ENCODE measurements around the gene GLRX5. TPM values are rescaled to one million over a fixed set of nuclear protein-coding genes. Genes with fewer than 3 reads are reported as not detected.
"Not testable (repeated sequence)": the region's sequence is repeated elsewhere in the genome, so short reads cannot be mapped to it uniquely, and the experiment has no call there.

Gene GLRX5
- total RNA-seq, 1 experiment from 2014 or later = 73.1 TPM

GRCh38 chr14:95507174-95507573 lies 27.7 kb upstream of the GLRX5 start:
- H3K27me3 ChIP-seq (ENCODE audit: control insufficient read depth, insufficient read depth, low read length) = no peaks in the 10 kb centered on the region

GRCh38 chr14:95507701-95508103 lies 27.1 kb upstream of the GLRX5 start:
- H3K4me3 ChIP-seq (ENCODE audit: insufficient read depth, low read depth, low read length) = no peak overlapping the region
- no peaks in the 10 kb centered on the region for H3K36me3 ChIP-seq (replicated peaks; ENCODE audit: control insufficient read depth, insufficient read depth, low read length)
- no peak for DNase-seq

More at GRCh38 chr14:95507174-95507573, 27.7 kb upstream of the GLRX5 start:
- DNase-seq = no peak
- Histone ChIP-seq H3K36me3 (replicated peaks; ENCODE audit: control insufficient read depth, insufficient read depth, low read length) (no peaks in the 10 kb centered on the region), H3K4me3 (ENCODE audit: insufficient read depth, low read depth, low read length) (no peak overlapping the region)

GRCh38 chr14:95508377-95508776 lies 26.5 kb upstream of the GLRX5 start:
- Histone ChIP-seq H3K36me3 (replicated peaks; ENCODE audit: control insufficient read depth, insufficient read depth, low read length) (no peaks in the 10 kb centered on the region), H3K4me3 (ENCODE audit: insufficient read depth, low read depth, low read length) (no peak overlapping the region), H3K27me3 (ENCODE audit: control insufficient read depth, insufficient read depth, low read length) (no peaks in the 10 kb centered on the region)
- DNase-seq = no peak

More at GRCh38 chr14:95507701-95508103, 27.1 kb upstream of the GLRX5 start:
- no peaks in the 10 kb centered on the region for H3K27me3 ChIP-seq (ENCODE audit: control insufficient read depth, insufficient read depth, low read length)

DNA sequence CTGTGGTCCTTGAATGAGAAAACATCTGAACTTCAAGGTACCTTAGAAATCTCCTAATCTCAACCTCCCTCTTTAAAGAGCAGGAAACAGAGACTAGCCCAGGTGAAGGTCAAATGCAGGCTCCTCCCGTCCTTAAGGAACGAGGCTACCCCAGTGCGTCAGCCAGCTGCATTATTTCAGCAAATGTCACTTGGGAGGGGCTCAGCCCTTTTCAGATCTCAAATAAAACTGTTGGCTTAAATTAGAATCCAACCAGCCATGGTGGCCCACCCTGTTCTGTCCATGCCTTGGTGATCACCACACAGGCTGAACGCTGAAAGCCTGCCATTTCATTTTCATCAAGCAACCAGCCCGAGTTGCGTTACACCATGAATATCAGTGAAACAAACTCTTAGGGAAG lies 25.4 kb upstream of the GLRX5 start:
- Histone ChIP-seq H3K27me3 (ENCODE audit: control insufficient read depth, insufficient read depth, low read length) (no peaks in the 10 kb centered on the region), H3K4me3 (ENCODE audit: insufficient read depth, low read depth, low read length) (no peak overlapping the region), H3K36me3 (replicated peaks; ENCODE audit: control insufficient read depth, insufficient read depth, low read length) (no peaks in the 10 kb centered on the region)
- no peak for DNase-seq

DNA sequence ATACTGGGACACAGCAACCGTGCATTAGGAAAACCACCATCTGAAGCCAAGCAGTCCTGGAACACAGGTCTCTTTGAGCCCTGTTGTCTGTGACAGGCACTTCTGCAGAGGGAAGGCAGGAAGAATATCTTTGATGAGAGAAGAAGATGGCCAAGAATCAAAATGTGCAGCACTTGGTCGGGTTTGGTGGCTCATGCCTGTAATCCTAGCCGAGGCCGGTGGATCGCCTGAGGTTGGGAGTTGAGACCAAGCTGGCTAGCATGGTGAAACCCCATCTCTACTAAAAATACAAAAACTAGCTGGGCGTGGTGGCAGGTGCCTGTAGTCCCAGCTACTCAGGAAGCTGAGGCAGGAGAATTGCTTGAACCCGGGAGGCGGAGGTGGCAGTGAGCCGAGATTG lies 24.5 kb upstream of the GLRX5 start:
- not testable (repeated sequence) for DNase-seq; H3K36me3 ChIP-seq (replicated peaks; ENCODE audit: control insufficient read depth, insufficient read depth, low read length); H3K27me3 ChIP-seq (ENCODE audit: control insufficient read depth, insufficient read depth, low read length); H3K4me3 ChIP-seq (ENCODE audit: insufficient read depth, low read depth, low read length)

GRCh38 chr14:95510804-95511203 lies 24.0 kb upstream of the GLRX5 start:
- Histone ChIP-seq H3K4me3 (ENCODE audit: insufficient read depth, low read depth, low read length) (no peak overlapping the region), H3K27me3 (ENCODE audit: control insufficient read depth, insufficient read depth, low read length) (peaks cover 11% of the 10 kb centered on the region), H3K36me3 (replicated peaks; ENCODE audit: control insufficient read depth, insufficient read depth, low read length) (no peaks in the 10 kb centered on the region)
- DNase-seq = no peak

GRCh38 chr14:95511687-95512086 lies 23.2 kb upstream of the GLRX5 start:
- H3K27me3 ChIP-seq (ENCODE audit: control insufficient read depth, insufficient read depth, low read length) = peaks cover 16% of the 10 kb centered on the region
- no peak for DNase-seq

GRCh38 chr14:95513291-95513690 lies 21.6 kb upstream of the GLRX5 start:
- no peaks in the 10 kb centered on the region for H3K36me3 ChIP-seq (replicated peaks; ENCODE audit: control insufficient read depth, insufficient read depth, low read length)
- DNase-seq = no peak
- peaks cover 31% of the 10 kb centered on the region for H3K27me3 ChIP-seq (ENCODE audit: control insufficient read depth, insufficient read depth, low read length)
- no peak overlapping the region for H3K4me3 ChIP-seq (ENCODE audit: insufficient read depth, low read depth, low read length)

More at GRCh38 chr14:95511687-95512086, 23.2 kb upstream of the GLRX5 start:
- Histone ChIP-seq H3K4me3 (ENCODE audit: insufficient read depth, low read depth, low read length) (no peak overlapping the region), H3K36me3 (replicated peaks; ENCODE audit: control insufficient read depth, insufficient read depth, low read length) (no peaks in the 10 kb centered on the region)

DNA sequence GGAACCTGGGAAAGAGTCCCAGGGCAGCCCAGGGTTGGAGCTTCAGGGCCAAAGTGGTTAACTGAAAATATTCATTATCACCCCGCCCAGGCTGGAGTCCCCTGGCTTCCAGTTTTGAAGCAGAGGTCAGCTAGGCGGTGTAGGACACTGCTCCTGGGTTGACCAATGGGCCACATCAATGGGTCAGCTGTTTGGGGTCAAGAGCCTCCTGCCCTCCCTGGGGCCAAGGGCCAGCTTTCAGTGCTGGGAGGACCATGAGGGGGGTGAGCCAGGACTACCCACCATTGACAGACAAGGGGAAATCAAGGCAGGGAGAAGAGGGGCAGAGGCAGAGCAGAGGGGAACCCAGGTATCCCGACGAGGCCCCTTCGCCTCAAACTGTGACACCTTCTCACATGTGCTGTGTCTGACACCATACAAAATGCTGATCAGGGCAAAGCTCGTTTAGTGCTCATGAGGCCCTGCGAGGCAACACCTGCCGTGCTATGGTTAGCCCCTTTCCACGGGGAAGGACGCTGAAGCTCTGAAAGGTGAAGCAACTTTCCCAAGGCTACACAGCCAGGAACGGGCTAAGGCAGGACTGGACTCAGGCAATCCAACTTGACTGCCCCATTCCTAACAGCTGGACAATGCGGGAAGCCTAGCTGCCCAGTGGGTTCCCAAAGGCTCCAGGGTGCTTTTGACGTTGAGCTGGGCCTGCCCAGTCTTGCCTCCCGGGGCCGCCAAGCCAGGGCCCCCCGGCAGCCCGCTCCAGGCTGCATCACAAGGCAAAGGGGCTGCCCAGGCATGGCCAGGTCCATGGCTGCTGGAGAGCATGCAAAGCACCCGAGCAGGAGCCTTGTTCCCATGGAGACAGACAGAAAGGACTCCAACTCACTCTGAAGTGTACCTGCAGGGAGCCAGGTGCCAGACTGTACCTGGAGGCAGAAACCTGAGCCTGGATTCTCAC lies 20.4 kb upstream of the GLRX5 start:
- peaks cover 34% of the 10 kb centered on the region for H3K27me3 ChIP-seq (ENCODE audit: control insufficient read depth, insufficient read depth, low read length)
- DNase-seq = peak; percentile 82
- no peaks in the 10 kb centered on the region for H3K36me3 ChIP-seq (replicated peaks; ENCODE audit: control insufficient read depth, insufficient read depth, low read length)
- no peak overlapping the region for H3K4me3 ChIP-seq (ENCODE audit: insufficient read depth, low read depth, low read length)

DNA sequence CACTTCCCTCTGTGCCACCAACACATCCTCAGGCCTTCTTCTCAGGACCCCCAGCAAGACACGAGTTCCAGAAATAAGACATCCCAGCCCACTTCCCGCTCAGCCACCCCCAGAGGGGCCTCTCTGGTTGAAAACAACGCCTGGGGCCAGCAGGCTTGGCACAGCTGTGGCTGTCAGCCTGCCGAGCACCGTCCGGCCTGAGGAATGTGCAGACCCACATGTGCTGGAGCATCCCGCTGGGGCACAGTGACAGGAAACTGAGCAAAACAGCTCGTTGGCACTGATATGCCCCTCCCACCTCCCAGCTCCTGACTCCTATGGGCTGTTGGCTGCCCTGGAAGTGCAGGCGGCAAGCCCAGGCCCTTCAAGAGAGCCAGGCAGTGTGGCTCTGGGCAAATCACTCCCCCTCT lies 19.8 kb upstream of the GLRX5 start:
- Histone ChIP-seq H3K4me3 (ENCODE audit: insufficient read depth, low read depth, low read length) (no peak overlapping the region), H3K27me3 (ENCODE audit: control insufficient read depth, insufficient read depth, low read length) (peaks cover 34% of the 10 kb centered on the region), H3K36me3 (replicated peaks; ENCODE audit: control insufficient read depth, insufficient read depth, low read length) (no peaks in the 10 kb centered on the region)
- peak; percentile 78 for DNase-seq

DNA sequence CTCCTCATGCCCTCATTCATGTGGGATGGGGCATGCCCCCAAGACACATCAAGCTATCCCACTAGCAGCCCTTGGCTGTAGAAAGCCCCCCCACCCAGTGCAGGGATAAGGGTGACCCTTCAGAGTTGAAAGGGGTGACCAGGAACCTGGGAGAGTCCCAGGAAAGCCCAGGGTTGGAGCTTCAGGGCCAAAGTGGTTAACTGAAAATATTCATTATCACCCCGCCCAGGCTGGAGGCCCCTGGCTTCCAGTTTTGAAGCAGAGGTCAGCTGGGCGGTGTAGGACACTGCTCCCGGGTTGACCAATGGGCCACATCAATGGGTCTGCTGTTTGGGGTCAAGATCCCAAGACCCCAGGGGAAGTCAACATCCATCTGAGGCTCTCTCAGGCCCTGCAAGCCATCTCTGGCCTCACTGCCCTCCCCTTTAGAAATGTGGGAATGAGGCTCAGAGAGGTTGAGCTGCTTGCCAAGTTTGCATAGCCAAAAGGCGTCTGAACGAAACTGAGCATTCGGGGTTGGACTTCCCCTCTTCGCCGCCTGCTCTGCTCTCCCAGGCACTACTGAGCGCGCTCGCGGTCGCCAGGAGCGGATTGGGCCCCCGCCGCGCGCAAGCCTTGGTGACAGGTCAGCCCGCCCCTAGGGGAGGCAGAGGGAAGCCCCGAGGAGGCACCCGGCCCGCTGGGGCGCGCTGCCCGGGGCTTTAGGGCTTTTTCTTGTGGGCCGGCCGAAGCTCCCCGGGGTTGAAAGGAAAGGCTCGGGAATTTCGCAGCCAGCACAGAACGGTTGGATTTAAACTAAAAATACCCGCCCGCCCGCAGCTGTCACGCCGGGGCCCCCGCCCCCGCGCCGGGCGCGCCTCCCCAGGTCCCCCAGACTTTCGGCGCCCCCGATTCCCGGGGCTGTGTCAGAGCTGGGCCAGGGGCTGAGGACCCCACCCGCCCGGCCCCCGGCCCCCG lies 19.0 kb upstream of the GLRX5 start:
- Histone ChIP-seq H3K4me3 (ENCODE audit: insufficient read depth, low read depth, low read length) (peak overlapping the region; percentile 34), H3K27me3 (ENCODE audit: control insufficient read depth, insufficient read depth, low read length) (peaks cover 34% of the 10 kb centered on the region), H3K36me3 (replicated peaks; ENCODE audit: control insufficient read depth, insufficient read depth, low read length) (no peaks in the 10 kb centered on the region)
- DNase-seq = peak; percentile 89

- no peaks in the 10 kb centered on the region for H3K36me3 ChIP-seq (replicated peaks; ENCODE audit: control insufficient read depth, insufficient read depth, low read length)
- H3K4me3 ChIP-seq (ENCODE audit: insufficient read depth, low read depth, low read length) = peak within 1 kb of the TSS; percentile 45
- peak; percentile 92 for DNase-seq
- H3K27me3 ChIP-seq (ENCODE audit: control insufficient read depth, insufficient read depth, low read length) = peaks cover 34% of the 10 kb centered on the region
Measured at GRCh38 chr14:95516554-95517181, 18.2 kb upstream of the GLRX5 start, which contains the start of gene SYNE3. SYNE3 (minus strand) TSS chr14:95516650; CDS start chr14:95475821, 40,829 bp downstream.

DNA sequence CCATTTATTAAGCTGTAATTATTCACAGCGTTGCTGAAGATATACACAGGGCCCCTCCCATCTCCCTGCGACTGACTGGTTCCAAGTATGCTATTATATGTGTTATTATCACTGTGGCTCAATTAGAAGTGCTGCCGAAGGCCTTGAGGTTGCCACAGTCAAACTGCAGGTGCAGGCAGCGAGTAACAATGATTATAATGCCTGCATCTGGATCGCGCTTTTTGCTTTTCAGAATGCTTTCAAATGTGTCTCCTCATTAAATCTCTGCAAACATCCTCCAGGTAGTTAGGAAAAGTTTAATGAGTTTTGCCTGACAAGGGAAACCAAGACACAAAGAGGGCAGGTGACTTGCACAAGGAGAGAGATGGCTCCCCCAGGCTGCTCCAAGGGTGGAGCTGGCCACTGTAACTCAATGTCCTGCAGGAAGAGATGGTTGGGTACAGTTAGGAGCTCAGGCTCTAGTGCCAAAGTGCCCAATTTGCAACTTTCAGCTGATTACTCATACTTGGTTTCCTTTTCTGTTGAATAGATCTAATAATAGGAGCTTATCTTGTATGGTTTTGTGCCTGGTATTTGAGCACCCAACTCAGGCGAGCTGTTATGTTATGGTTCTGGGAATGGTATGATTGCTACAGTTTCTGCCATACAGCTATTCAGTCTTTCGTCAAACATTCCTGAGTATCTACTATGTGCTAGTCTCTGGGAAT lies 16.7 kb upstream of the GLRX5 start:
- no peak for DNase-seq
- no peak overlapping the region for H3K4me3 ChIP-seq (ENCODE audit: insufficient read depth, low read depth, low read length)
- peaks cover 34% of the 10 kb centered on the region for H3K27me3 ChIP-seq (ENCODE audit: control insufficient read depth, insufficient read depth, low read length)
- H3K36me3 ChIP-seq (replicated peaks; ENCODE audit: control insufficient read depth, insufficient read depth, low read length) = no peaks in the 10 kb centered on the region
